Fibroblast of lung (primary cell): Measurements from ENCODE around the gene SHKBP1. TPM values are rescaled to one million over a fixed set of nuclear protein-coding genes. Genes with fewer than 3 reads are reported as not detected.
"Not testable (repeated sequence)": the region's sequence is repeated elsewhere in the genome, so short reads cannot be mapped to it uniquely, and the experiment has no call there.

Experiments used
- DNase-seq, 2 donors: peaks; one replicate each; pipeline versions ENCODE4 v3.0.0 to v3.0.0-alpha.2; 2010; ENCODE audit warnings: low read depth in 2 of 2
- H2AFZ ChIP-seq: 2 replicates; pipeline ENCODE4 v1.5.1; 2012; ENCODE audit warnings: low read length, control low read depth, inconsistent platforms
- H3K27ac ChIP-seq: 2 replicates; pipeline ENCODE4 v1.5.1; 2011; ENCODE audit warnings: low read length, control low read depth; ENCODE audit not compliant: insufficient read depth
- H3K27me3 ChIP-seq: 2 replicates; pipeline ENCODE4 v1.5.1; 2011; ENCODE audit warnings: mild to moderate bottlenecking, low read length; ENCODE audit not compliant: control insufficient read depth, insufficient read depth
- H3K36me3 ChIP-seq: 2 replicates; pipeline ENCODE4 v1.5.1; 2011; ENCODE audit warnings: low read length; ENCODE audit not compliant: control insufficient read depth, insufficient read depth
- H3K4me1 ChIP-seq: 2 replicates; pipeline ENCODE4 v1.5.1; 2011; ENCODE audit warnings: low read length; ENCODE audit not compliant: control insufficient read depth, insufficient read depth; ENCODE audit errors: extremely low read depth
- H3K4me2 ChIP-seq: 2 replicates; pipeline ENCODE4 v1.5.1; 2011; ENCODE audit warnings: low read length, control low read depth; ENCODE audit not compliant: insufficient read depth; ENCODE audit errors: extremely low read depth
- H3K4me3 ChIP-seq, 4 experiments: fragments of 200-600 bp in 1 of 4; sonication (generic) in 1 of 4; replicated peaks in 1 of 4; 2 replicates each; pipeline ENCODE4 v1.5.1; 2011 to 2016; ENCODE audit warnings: low read length in 4 of 4, low read depth in 3 of 4, mild to moderate bottlenecking in 3 of 4, control low read depth in 2 of 4, inconsistent platforms in 1 of 4, mixed read lengths in 1 of 4; ENCODE audit not compliant: insufficient read depth in 1 of 4; ENCODE audit errors: control extremely low read depth in 1 of 4
- H3K79me2 ChIP-seq: 2 replicates; pipeline ENCODE4 v1.5.1; 2012; ENCODE audit warnings: mild to moderate bottlenecking, low read length, inconsistent platforms; ENCODE audit not compliant: control insufficient read depth, insufficient read depth
- H3K9ac ChIP-seq: 2 replicates; pipeline ENCODE4 v1.5.1; 2011; ENCODE audit warnings: mild to moderate bottlenecking, low read length, control low read depth; ENCODE audit not compliant: insufficient read depth
- H3K9me3 ChIP-seq: 2 replicates; pipeline ENCODE4 v1.5.1; 2012; ENCODE audit warnings: low read depth, low read length; ENCODE audit not compliant: control insufficient read depth, insufficient read depth
- H4K20me1 ChIP-seq: 2 replicates; pipeline ENCODE4 v1.5.1; 2011; ENCODE audit warnings: low read length; ENCODE audit not compliant: control insufficient read depth, insufficient read depth; ENCODE audit errors: extremely low read depth
- CTCF ChIP-seq, 2 donors: IDR thresholded peaks in 1 of 2; conservative IDR thresholded peaks in 1 of 2; 1 replicate in 1 of 2; 2 replicates in 1 of 2; pipeline ENCODE4 v1.5.1; 2011 to 2012; ENCODE audit warnings: low read length in 2 of 2, control low read depth in 1 of 2, inconsistent platforms in 1 of 2, low read depth in 1 of 2, mild to moderate bottlenecking in 1 of 2
- EZH2 ChIP-seq: IDR thresholded peaks from 2 replicates; pipeline ENCODE4 v1.5.1; 2012; ENCODE audit warnings: low read length, control low read depth, mild to moderate bottlenecking; ENCODE audit errors: missing control alignments
- polyA plus RNA-seq, 2 donors: library from polyadenylated mRNA; depleted of rRNA in 1 of 2; stranded (reverse) in 1 of 2; unstranded in 1 of 2; fragments of >200 nt; gene quantifications; 2 replicates each; pipeline ENCODE4 v1.2.1, GENCODE V29; 2011 to 2012; ENCODE audit warnings: missing spikeins in 1 of 2
- total RNA-seq: library from RNA; depleted of rRNA; stranded (reverse); fragments of >200 nt; gene quantifications from 2 replicates; pipeline ENCODE4 v1.2.1, GENCODE V29; 2014

Gene SHKBP1
- total and polyA plus RNA-seq, 2 donors (not counting 1 experiment from before 2014, with no cell fraction given) = 35.6 to 43.4 TPM

DNA sequence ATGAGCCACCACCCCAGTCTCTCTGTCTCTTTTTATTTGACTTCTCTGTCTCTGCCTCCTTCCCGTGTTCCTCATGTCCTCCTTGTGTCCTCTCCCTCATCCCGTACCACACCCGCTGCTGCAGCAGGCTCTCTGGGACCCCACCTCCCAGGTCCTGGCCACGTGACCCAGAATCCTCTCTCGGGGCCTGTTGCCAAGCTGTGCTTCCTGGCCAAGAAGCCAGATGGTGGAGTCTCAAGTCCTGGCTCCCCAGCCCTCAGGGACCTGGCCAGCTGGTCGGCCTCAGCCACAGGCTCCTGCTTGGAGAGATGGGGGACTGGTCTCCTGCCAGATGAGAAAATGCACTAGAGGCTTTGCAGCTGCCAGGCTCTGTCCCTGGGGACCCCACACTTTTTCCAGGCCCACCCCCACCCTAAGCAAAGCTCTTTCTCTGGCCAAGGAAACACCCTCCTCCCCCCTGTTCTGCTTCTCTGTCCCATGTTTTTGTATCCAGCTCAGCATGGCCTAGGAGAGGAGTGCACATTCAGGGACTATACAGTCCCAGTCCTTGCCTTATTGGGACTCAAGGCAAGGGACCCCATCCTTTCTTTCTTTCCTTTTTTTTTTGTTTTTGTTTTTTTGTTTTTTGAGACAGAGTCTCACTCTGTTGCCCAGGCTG is 34.3 kb upstream of the SHKBP1 start:
- Histone ChIP-seq H3K36me3 (no peaks in the 10 kb centered on the region), H3K79me2 (no peaks in the 10 kb centered on the region), H3K4me3 (no peak overlapping the region), H3K27me3 (no peaks in the 10 kb centered on the region), H3K9ac (no peak overlapping the region), H3K4me1 (peaks cover 5% of the 10 kb centered on the region), H2AFZ (no peak overlapping the region), H3K27ac (no peak overlapping the region), H3K9me3 (no peaks in the 10 kb centered on the region), H4K20me1 (no peaks in the 10 kb centered on the region), H3K4me2 (no peak overlapping the region)
- TF ChIP-seq CTCF (conservative IDR thresholded peaks at IDR 0.05 in 1 of 2, IDR thresholded peaks at IDR 0.05 in 1 of 2; ENCODE audit: low read depth in 1 of 2, low read length in 2 of 2) = no peak
- TF ChIP-seq EZH2 = no peak
- DNase-seq = peak; percentile 25 to 96

DNA sequence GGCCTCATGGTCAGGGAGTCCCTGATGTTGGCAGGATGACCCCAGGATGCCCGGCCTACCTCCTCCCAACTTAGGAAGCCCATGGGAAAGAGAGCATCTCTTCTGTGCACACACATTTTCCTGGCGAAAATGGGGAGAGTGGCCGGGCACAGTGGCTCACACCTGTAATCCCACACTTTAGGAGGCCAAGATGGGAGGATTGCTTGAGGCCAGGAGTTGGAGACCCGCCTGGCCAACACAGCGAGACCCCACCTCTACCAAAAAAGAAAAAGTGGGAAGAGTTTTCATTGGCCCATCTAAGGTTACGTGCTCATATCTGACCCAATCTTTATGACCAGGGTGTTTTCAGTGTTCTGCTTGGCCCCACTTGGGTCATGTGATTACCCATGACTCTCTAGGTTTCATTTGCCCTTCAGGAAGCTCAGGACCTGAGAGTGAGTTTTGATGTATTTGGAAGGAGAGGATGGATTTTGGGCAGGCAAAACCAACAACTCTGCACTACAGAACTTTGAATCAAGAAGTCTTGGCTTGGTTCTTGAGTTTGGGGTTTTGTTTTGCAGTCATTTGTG is 33.6 kb upstream of the SHKBP1 start:
- H3K4me3 ChIP-seq = no peak overlapping the region
- TF ChIP-seq CTCF (conservative IDR thresholded peaks at IDR 0.05 in 1 of 2, IDR thresholded peaks at IDR 0.05 in 1 of 2; ENCODE audit: low read depth in 1 of 2, low read length in 2 of 2) (no peak), EZH2 (no peak)
- H3K27me3 ChIP-seq = no peaks in the 10 kb centered on the region
- no peak overlapping the region for H3K4me2 ChIP-seq
- no peaks in the 10 kb centered on the region for H3K79me2 ChIP-seq
- no peaks in the 10 kb centered on the region for H4K20me1 ChIP-seq
- no peak for DNase-seq
- H3K36me3 ChIP-seq = no peaks in the 10 kb centered on the region
- H3K27ac ChIP-seq = no peak overlapping the region
- no peaks in the 10 kb centered on the region for H3K9me3 ChIP-seq
- peaks cover 5% of the 10 kb centered on the region for H3K4me1 ChIP-seq
- H3K9ac ChIP-seq = no peak overlapping the region
- H2AFZ ChIP-seq = no peak overlapping the region

GRCh38 chr19:40546153-40546841 is 30.4 kb upstream of the SHKBP1 start:
- not testable (repeated sequence) for H3K36me3 ChIP-seq, DNase-seq, H3K9me3 ChIP-seq, H4K20me1 ChIP-seq, H3K79me2 ChIP-seq, H3K27ac ChIP-seq, H3K4me2 ChIP-seq, H2AFZ ChIP-seq, H3K4me3 ChIP-seq, H3K4me1 ChIP-seq, H3K9ac ChIP-seq
- peaks cover 12% of the 10 kb centered on the region for H3K27me3 ChIP-seq

GRCh38 chr19:40547190-40547589 is 29.5 kb upstream of the SHKBP1 start:
- peaks cover 12% of the 10 kb centered on the region for H3K27me3 ChIP-seq
- H3K79me2 ChIP-seq, H4K20me1 ChIP-seq, H3K36me3 ChIP-seq, H3K4me1 ChIP-seq, H3K9me3 ChIP-seq, H2AFZ ChIP-seq, H3K27ac ChIP-seq, H3K4me2 ChIP-seq, H3K9ac ChIP-seq, H3K4me3 ChIP-seq, DNase-seq: not testable (repeated sequence)
